ENCODE data around the gene FCAR. TPM values are rescaled to one million over a fixed set of nuclear protein-coding genes. Genes with fewer than 3 reads are reported as not detected.
"Not testable (repeated sequence)": the region's sequence is repeated elsewhere in the genome, so short reads cannot be mapped to it uniquely, and the experiment has no call there.

FCAR gene
- total and polyA plus RNA-seq, 2 donors, result 0.67 TPM; not detected in 1

- H3K27ac ChIP-seq (ENCODE audit: low read depth), result no peak overlapping the region
- no peaks in the 10 kb centered on the region for H3K36me3 ChIP-seq (ENCODE audit: insufficient read depth)
- DNase-seq (ENCODE audit: extremely low spot score), result no peak
- H3K4me1 ChIP-seq (ENCODE audit: insufficient read depth), result no peaks in the 10 kb centered on the region
- 71% methylated on average over 3 of the region's 3 CpGs for WGBS
- no peak overlapping the region for H3K4me3 ChIP-seq (ENCODE audit: low read depth, low read length)
Observed at GRCh38 chr19:54871696-54872095, 2.3 kb upstream of the FCAR start.

GRCh38 chr19:54875506-54875905 lies 1.5 kb downstream of the FCAR start:
- Histone ChIP-seq H3K4me1 (ENCODE audit: insufficient read depth) (no peaks in the 10 kb centered on the region), H3K4me3 (ENCODE audit: low read depth, low read length) (no peak overlapping the region), H3K36me3 (ENCODE audit: insufficient read depth) (no peaks in the 10 kb centered on the region), H3K27ac (ENCODE audit: low read depth) (no peak overlapping the region)
- 41% methylated on average over 2 of the region's 2 CpGs for WGBS
- DNase-seq (ENCODE audit: extremely low spot score), result no peak

GRCh38 chr19:54877471-54877870 lies 3.4 kb downstream of the FCAR start:
- Histone ChIP-seq H3K4me3 (ENCODE audit: low read depth, low read length) (no peak overlapping the region), H3K36me3 (ENCODE audit: insufficient read depth) (no peaks in the 10 kb centered on the region), H3K27ac (ENCODE audit: low read depth) (no peak overlapping the region), H3K4me1 (ENCODE audit: insufficient read depth) (no peaks in the 10 kb centered on the region)
- WGBS, result 61% methylated on average over 3 of the region's 3 CpGs
- no peak for DNase-seq (ENCODE audit: extremely low spot score)

- H3K4me1 ChIP-seq (ENCODE audit: insufficient read depth), result no peaks in the 10 kb centered on the region
- H3K4me3 ChIP-seq (ENCODE audit: low read depth, low read length), result no peak overlapping the region
- DNase-seq (ENCODE audit: extremely low spot score), result no peak
- no peak overlapping the region for H3K27ac ChIP-seq (ENCODE audit: low read depth)
- 63% methylated on average over 6 of the region's 6 CpGs for WGBS
- H3K36me3 ChIP-seq (ENCODE audit: insufficient read depth), result no peaks in the 10 kb centered on the region
Observed at GRCh38 chr19:54881884-54882283, 7.8 kb downstream of the FCAR start.

GRCh38 chr19:54882758-54883157 lies 8.7 kb downstream of the FCAR start:
- WGBS, result 67% methylated on average over 7 of the region's 7 CpGs
- H3K36me3 ChIP-seq (ENCODE audit: insufficient read depth), result no peaks in the 10 kb centered on the region
- H3K4me3 ChIP-seq (ENCODE audit: low read depth, low read length), result no peak overlapping the region
- no peak for DNase-seq (ENCODE audit: extremely low spot score)
- no peaks in the 10 kb centered on the region for H3K4me1 ChIP-seq (ENCODE audit: insufficient read depth)
- no peak overlapping the region for H3K27ac ChIP-seq (ENCODE audit: low read depth)

GRCh38 chr19:54883228-54883627 lies 9.2 kb downstream of the FCAR start:
- WGBS, result 76% methylated on average over 9 of the region's 9 CpGs
- Histone ChIP-seq H3K4me3 (ENCODE audit: low read depth, low read length) (no peak overlapping the region), H3K36me3 (ENCODE audit: insufficient read depth) (no peaks in the 10 kb centered on the region), H3K27ac (ENCODE audit: low read depth) (no peak overlapping the region), H3K4me1 (ENCODE audit: insufficient read depth) (no peaks in the 10 kb centered on the region)
- no peak for DNase-seq (ENCODE audit: extremely low spot score)

- Histone ChIP-seq H3K27ac (ENCODE audit: low read depth) (no peak overlapping the region), H3K4me3 (ENCODE audit: low read depth, low read length) (no peak overlapping the region), H3K4me1 (ENCODE audit: insufficient read depth) (no peaks in the 10 kb centered on the region), H3K36me3 (ENCODE audit: insufficient read depth) (no peaks in the 10 kb centered on the region)
- DNase-seq (ENCODE audit: extremely low spot score), result no peak
- WGBS, result 90% methylated on average over 10 of the region's 10 CpGs
Observed at GRCh38 chr19:54888239-54888638, 14.2 kb downstream of the FCAR start.

GRCh38 chr19:54889566-54889965 lies 15.5 kb downstream of the FCAR start:
- WGBS, result 79% methylated on average over 11 of the region's 11 CpGs
- H3K4me3 ChIP-seq (ENCODE audit: low read depth, low read length), result no peak overlapping the region
- DNase-seq (ENCODE audit: extremely low spot score), result no peak
- no peak overlapping the region for H3K27ac ChIP-seq (ENCODE audit: low read depth)
- no peaks in the 10 kb centered on the region for H3K4me1 ChIP-seq (ENCODE audit: insufficient read depth)
- no peaks in the 10 kb centered on the region for H3K36me3 ChIP-seq (ENCODE audit: insufficient read depth)

GRCh38 chr19:54893406-54893805 lies 19.4 kb downstream of the FCAR start:
- no peak for DNase-seq (ENCODE audit: extremely low spot score)
- WGBS, result 23% methylated on average over 7 of the region's 7 CpGs

GRCh38 chr19:54894106-54894505 lies 20.1 kb downstream of the FCAR start:
- H3K27ac ChIP-seq (ENCODE audit: low read depth); H3K4me3 ChIP-seq (ENCODE audit: low read depth, low read length); H3K4me1 ChIP-seq (ENCODE audit: insufficient read depth); DNase-seq (ENCODE audit: extremely low spot score); H3K36me3 ChIP-seq (ENCODE audit: insufficient read depth): not testable (repeated sequence)
- 86% methylated on average over 16 of the region's 16 CpGs for WGBS

More at GRCh38 chr19:54893406-54893805, 19.4 kb downstream of the FCAR start:
- Histone ChIP-seq H3K27ac (ENCODE audit: low read depth) (no peak overlapping the region), H3K4me1 (ENCODE audit: insufficient read depth) (no peaks in the 10 kb centered on the region), H3K36me3 (ENCODE audit: insufficient read depth) (no peaks in the 10 kb centered on the region), H3K4me3 (ENCODE audit: low read depth, low read length) (no peak overlapping the region)

GRCh38 chr19:54896036-54896435 lies 22.0 kb downstream of the FCAR start:
- no peak overlapping the region for H3K27ac ChIP-seq (ENCODE audit: low read depth)
- H3K4me1 ChIP-seq (ENCODE audit: insufficient read depth), result no peaks in the 10 kb centered on the region
- H3K36me3 ChIP-seq (ENCODE audit: insufficient read depth), result no peaks in the 10 kb centered on the region
- DNase-seq (ENCODE audit: extremely low spot score), result no peak
- WGBS, result 86% methylated on average over 2 of the region's 2 CpGs
- H3K4me3 ChIP-seq (ENCODE audit: low read depth, low read length), result no peak overlapping the region

GRCh38 chr19:54898685-54899084 lies 24.6 kb downstream of the FCAR start:
- H3K4me3 ChIP-seq (ENCODE audit: low read depth, low read length); H3K36me3 ChIP-seq (ENCODE audit: insufficient read depth); H3K27ac ChIP-seq (ENCODE audit: low read depth); DNase-seq (ENCODE audit: extremely low spot score); H3K4me1 ChIP-seq (ENCODE audit: insufficient read depth): not testable (repeated sequence)
- WGBS, result 52% methylated on average over 7 of the region's 7 CpGs

- H3K36me3 ChIP-seq (ENCODE audit: insufficient read depth); H3K27ac ChIP-seq (ENCODE audit: low read depth); H3K4me1 ChIP-seq (ENCODE audit: insufficient read depth); DNase-seq (ENCODE audit: extremely low spot score); H3K4me3 ChIP-seq (ENCODE audit: low read depth, low read length): not testable (repeated sequence)
- 90% methylated on average over 9 of the region's 9 CpGs for WGBS
Observed at GRCh38 chr19:54899646-54900045, 25.6 kb downstream of the FCAR start.

- not testable (repeated sequence) for DNase-seq (ENCODE audit: extremely low spot score); H3K27ac ChIP-seq (ENCODE audit: low read depth); H3K4me1 ChIP-seq (ENCODE audit: insufficient read depth); H3K4me3 ChIP-seq (ENCODE audit: low read depth, low read length); H3K36me3 ChIP-seq (ENCODE audit: insufficient read depth)
- WGBS, result 85% methylated on average over 8 of the region's 8 CpGs
Observed at GRCh38 chr19:54901153-54901552, 27.1 kb downstream of the FCAR start.

GRCh38 chr19:54902061-54902460 lies 28.0 kb downstream of the FCAR start:
- Histone ChIP-seq H3K27ac (ENCODE audit: low read depth) (no peak overlapping the region), H3K4me1 (ENCODE audit: insufficient read depth) (no peaks in the 10 kb centered on the region), H3K4me3 (ENCODE audit: low read depth, low read length) (no peak overlapping the region), H3K36me3 (ENCODE audit: insufficient read depth) (no peaks in the 10 kb centered on the region)
- 84% methylated on average over 3 of the region's 3 CpGs for WGBS
- DNase-seq (ENCODE audit: extremely low spot score), result no peak
